SU-DHL-6 (cell line): ENCODE results near the gene MRPS10.

Experiments
- CTCF ChIP-seq: fragments of 200-600 bp; sonication (generic); IDR thresholded peaks from one replicate; pipeline ENCODE4 v1.5.1; 2017; ENCODE audit warnings: antibody characterized with exemption, mild to moderate bottlenecking, low read length, moderate library complexity; ENCODE audit not compliant: insufficient read depth, poor library complexity, severe bottlenecking
- EZH2phosphoT487 ChIP-seq: fragments of 200-600 bp; sonication (generic), shearing (Covaris generic); conservative IDR thresholded peaks from 2 replicates; pipeline ENCODE4 v1.6.1; 2018; ENCODE audit warnings: mild to moderate bottlenecking, antibody characterized with exemption, low read length, moderate library complexity, mixed read lengths

GRCh38 chr6:42232035-42232434 lies 14.4 kb upstream of the MRPS10 start:
- no peak for TF ChIP-seq CTCF
- TF ChIP-seq EZH2phosphoT487, result no peak
